Activated T-cell treated with anti-CD3 and anti-CD28 coated beads, Interleukin-2, amount 50 U/mL, for 4 hours (primary cell): ENCODE results near the gene PRDM2. TPM values are rescaled to one million over a fixed set of nuclear protein-coding genes. Genes with fewer than 3 reads are reported as not detected.
A peak's percentile ranks its signal among the peaks of the same experiment; 100 is the strongest.

Experiments
- ATAC-seq, 2 donors: fragments of 200-7000 bp; cut with Tn5 transposase; one replicate each; pipeline ENCODE4 v1.10.0; 2021
- DNase-seq: peaks from one replicate; pipeline ENCODE4 v3.0.0-alpha.2; 2020
- H3K27me3 Mint-ChIP-seq: one replicate; pipeline ENCODE4 v1.8.0; 2021; ENCODE audit warnings: low read depth, mixed read lengths
- H3K36me3 Mint-ChIP-seq: one replicate; pipeline ENCODE4 v1.8.0; 2022; ENCODE audit warnings: mixed read lengths; ENCODE audit not compliant: insufficient read depth
- H3K4me1 Mint-ChIP-seq: one replicate; pipeline ENCODE4 v1.8.0; 2021; ENCODE audit warnings: low read depth, mixed read lengths
- H3K4me3 Mint-ChIP-seq: one replicate; pipeline ENCODE4 v1.8.0; 2021; ENCODE audit warnings: mild to moderate bottlenecking, moderate library complexity, mixed read lengths
- H3K9me3 Mint-ChIP-seq: one replicate; pipeline ENCODE4 v1.8.0; 2021; ENCODE audit warnings: mixed read lengths
- total RNA-seq, 3 donors: library from RNA; stranded (reverse); gene quantifications; one replicate each; pipeline ENCODE4 v1.2.1, GENCODE V29; 2021

PRDM2 gene
- total RNA-seq, 3 donors from 2014 or later = 39.7 to 44.5 (median 43.2) TPM

DNA sequence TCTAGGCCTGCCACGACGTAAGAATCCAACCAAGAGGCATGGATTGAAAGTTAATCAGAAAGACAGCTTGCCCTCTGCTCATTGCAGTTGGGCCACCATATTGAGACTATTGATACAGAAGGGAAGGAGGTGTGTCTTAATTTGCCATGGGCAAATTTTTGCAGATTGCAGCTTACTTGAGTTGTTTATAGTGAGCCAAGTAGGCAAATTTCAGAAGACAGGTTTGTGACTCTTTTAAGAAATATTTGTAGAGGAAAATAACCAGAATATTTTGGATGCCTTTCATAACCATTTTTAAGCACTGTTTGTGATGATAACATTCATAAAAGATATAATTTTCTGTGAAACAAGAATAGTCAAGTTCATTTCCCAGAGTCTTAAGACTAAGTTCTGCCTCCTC is 74.1 kb downstream of the PRDM2 start:
- DNase-seq = no peak
- H3K9me3 Mint-ChIP-seq = no peaks in the 10 kb centered on the region
- H3K4me3 Mint-ChIP-seq = no peak overlapping the region
- peaks cover 22% of the 10 kb centered on the region for H3K4me1 Mint-ChIP-seq
- ATAC-seq = no peak
- no peaks in the 10 kb centered on the region for H3K27me3 Mint-ChIP-seq
- H3K36me3 Mint-ChIP-seq = peaks cover 30% of the 10 kb centered on the region

DNA sequence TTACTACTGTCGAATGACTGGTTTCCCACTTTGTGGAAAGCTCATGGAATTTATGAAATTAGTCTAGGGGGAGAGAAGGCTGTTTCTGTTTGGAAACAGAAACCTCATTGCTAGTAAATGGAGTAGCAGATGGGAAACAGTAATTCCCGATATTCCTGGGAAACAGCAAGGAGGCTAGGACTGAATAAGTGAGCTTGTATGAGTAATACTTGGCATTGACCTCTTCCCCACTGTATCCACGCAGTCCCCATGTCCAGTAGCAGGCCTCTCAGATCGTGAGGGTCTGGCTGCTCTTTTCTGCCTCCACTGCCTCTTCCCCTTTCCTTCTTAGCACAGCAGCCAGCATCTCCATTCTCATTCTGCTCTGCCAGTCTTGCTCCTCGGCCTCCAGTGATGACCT is 75.5 kb downstream of the PRDM2 start:
- Mint-ChIP-seq H3K4me3 (no peak overlapping the region), H3K27me3 (no peaks in the 10 kb centered on the region), H3K36me3 (peaks cover 32% of the 10 kb centered on the region), H3K4me1 (peaks cover 12% of the 10 kb centered on the region), H3K9me3 (no peaks in the 10 kb centered on the region)
- ATAC-seq (no peak), DNase-seq (no peak)

DNA sequence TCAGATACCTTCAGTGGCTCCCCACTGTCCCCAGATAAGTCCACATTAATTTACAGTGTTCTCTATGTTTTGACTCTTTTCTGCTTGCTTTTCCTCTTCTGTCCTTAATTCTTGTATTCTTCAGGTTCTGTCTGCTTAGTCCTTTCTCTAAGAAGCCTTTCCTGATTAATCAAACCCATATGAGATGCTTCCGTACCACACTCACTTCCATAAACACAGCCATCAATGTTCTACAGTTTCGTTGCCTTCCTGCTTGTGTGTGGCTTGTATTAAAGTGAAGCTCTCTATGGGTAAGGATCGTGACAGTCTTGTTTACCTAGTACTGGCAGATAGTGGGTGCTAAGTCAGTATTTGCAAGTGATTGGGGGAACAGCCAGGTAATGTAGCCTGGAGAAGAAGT is 75.9 kb downstream of the PRDM2 start:
- ATAC-seq (no peak), DNase-seq (no peak)
- Mint-ChIP-seq H3K4me1 (peaks cover 9% of the 10 kb centered on the region), H3K4me3 (no peak overlapping the region), H3K9me3 (no peaks in the 10 kb centered on the region), H3K36me3 (peaks cover 31% of the 10 kb centered on the region), H3K27me3 (no peaks in the 10 kb centered on the region)

DNA sequence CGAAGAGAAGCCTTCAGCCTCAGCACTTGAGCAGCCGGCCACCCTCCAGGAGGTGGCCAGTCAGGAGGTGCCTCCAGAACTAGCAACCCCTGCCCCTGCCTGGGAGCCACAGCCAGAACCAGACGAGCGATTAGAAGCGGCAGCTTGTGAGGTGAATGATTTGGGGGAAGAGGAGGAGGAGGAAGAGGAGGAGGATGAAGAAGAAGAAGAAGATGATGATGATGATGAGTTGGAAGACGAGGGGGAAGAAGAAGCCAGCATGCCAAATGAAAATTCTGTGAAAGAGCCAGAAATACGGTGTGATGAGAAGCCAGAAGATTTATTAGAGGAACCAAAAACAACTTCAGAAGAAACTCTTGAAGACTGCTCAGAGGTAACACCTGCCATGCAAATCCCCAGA is 78.4 kb downstream of the PRDM2 start:
- DNase-seq (no peak), ATAC-seq (no peak)
- no peak overlapping the region for H3K4me3 Mint-ChIP-seq
- H3K9me3 Mint-ChIP-seq = no peaks in the 10 kb centered on the region
- H3K27me3 Mint-ChIP-seq = no peaks in the 10 kb centered on the region
- peaks cover 25% of the 10 kb centered on the region for H3K4me1 Mint-ChIP-seq
- peaks cover 41% of the 10 kb centered on the region for H3K36me3 Mint-ChIP-seq

DNA sequence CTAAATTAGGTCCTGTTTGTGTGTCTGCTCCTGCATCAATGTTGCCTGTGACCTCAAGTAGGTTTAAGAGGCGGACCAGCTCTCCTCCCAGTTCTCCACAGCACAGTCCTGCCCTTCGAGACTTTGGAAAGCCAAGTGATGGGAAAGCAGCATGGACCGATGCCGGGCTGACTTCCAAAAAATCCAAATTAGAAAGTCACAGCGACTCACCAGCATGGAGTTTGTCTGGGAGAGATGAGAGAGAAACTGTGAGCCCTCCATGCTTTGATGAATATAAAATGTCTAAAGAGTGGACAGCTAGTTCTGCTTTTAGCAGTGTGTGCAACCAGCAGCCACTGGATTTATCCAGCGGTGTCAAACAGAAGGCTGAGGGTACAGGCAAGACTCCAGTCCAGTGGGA is 79.9 kb downstream of the PRDM2 start:
- no peaks in the 10 kb centered on the region for H3K27me3 Mint-ChIP-seq
- peaks cover 46% of the 10 kb centered on the region for H3K36me3 Mint-ChIP-seq
- no peak for ATAC-seq
- H3K4me1 Mint-ChIP-seq = peaks cover 33% of the 10 kb centered on the region
- no peak for DNase-seq
- H3K9me3 Mint-ChIP-seq = no peaks in the 10 kb centered on the region
- no peak overlapping the region for H3K4me3 Mint-ChIP-seq

DNA sequence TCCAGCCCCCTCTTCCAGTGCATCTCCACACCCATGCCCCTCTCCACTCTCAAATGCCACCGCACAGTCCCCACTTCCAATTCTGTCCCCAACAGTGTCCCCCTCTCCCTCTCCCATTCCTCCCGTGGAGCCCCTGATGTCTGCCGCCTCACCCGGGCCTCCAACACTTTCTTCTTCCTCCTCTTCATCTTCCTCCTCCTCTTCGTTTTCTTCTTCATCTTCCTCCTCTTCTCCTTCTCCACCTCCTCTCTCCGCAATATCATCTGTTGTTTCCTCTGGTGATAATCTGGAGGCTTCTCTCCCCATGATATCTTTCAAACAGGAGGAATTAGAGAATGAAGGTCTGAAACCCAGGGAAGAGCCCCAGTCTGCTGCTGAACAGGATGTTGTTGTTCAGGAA is 80.8 kb downstream of the PRDM2 start:
- no peak for DNase-seq
- peaks cover 33% of the 10 kb centered on the region for H3K4me1 Mint-ChIP-seq
- H3K9me3 Mint-ChIP-seq = no peaks in the 10 kb centered on the region
- H3K27me3 Mint-ChIP-seq = no peaks in the 10 kb centered on the region
- no peak for ATAC-seq
- H3K36me3 Mint-ChIP-seq = peaks cover 46% of the 10 kb centered on the region
- H3K4me3 Mint-ChIP-seq = no peak overlapping the region

DNA sequence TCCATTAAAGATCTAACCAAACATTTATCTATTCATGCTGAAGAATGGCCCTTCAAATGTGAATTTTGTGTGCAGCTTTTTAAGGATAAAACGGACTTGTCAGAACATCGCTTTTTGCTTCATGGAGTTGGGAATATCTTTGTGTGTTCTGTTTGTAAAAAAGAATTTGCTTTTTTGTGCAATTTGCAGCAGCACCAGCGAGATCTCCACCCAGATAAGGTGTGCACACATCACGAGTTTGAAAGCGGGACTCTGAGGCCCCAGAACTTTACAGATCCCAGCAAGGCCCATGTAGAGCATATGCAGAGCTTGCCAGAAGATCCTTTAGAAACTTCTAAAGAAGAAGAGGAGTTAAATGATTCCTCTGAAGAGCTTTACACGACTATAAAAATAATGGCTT is 81.2 kb downstream of the PRDM2 start:
- peaks cover 47% of the 10 kb centered on the region for H3K36me3 Mint-ChIP-seq
- ATAC-seq (no peak), DNase-seq (no peak)
- H3K4me3 Mint-ChIP-seq = no peak overlapping the region
- peaks cover 33% of the 10 kb centered on the region for H3K4me1 Mint-ChIP-seq
- no peaks in the 10 kb centered on the region for H3K9me3 Mint-ChIP-seq
- H3K27me3 Mint-ChIP-seq = no peaks in the 10 kb centered on the region

DNA sequence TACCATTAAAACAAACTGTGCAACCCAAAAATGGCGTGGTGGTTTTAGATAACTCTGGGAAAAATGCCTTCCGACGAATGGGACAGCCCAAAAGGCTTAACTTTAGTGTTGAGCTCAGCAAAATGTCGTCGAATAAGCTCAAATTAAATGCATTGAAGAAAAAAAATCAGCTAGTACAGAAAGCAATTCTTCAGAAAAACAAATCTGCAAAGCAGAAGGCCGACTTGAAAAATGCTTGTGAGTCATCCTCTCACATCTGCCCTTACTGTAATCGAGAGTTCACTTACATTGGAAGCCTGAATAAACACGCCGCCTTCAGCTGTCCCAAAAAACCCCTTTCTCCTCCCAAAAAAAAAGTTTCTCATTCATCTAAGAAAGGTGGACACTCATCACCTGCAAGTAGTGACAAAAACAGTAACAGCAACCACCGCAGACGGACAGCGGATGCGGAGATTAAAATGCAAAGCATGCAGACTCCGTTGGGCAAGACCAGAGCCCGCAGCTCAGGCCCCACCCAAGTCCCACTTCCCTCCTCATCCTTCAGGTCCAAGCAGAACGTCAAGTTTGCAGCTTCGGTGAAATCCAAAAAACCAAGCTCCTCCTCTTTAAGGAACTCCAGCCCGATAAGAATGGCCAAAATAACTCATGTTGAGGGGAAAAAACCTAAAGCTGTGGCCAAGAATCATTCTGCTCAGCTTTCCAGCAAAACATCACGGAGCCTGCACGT is 82.1 kb downstream of the PRDM2 start:
- Mint-ChIP-seq H3K4me3 (no peak overlapping the region), H3K4me1 (peaks cover 35% of the 10 kb centered on the region), H3K27me3 (no peaks in the 10 kb centered on the region), H3K36me3 (peaks cover 52% of the 10 kb centered on the region), H3K9me3 (no peaks in the 10 kb centered on the region)
- DNase-seq (no peak), ATAC-seq (peak; percentile 43 to 48)

DNA sequence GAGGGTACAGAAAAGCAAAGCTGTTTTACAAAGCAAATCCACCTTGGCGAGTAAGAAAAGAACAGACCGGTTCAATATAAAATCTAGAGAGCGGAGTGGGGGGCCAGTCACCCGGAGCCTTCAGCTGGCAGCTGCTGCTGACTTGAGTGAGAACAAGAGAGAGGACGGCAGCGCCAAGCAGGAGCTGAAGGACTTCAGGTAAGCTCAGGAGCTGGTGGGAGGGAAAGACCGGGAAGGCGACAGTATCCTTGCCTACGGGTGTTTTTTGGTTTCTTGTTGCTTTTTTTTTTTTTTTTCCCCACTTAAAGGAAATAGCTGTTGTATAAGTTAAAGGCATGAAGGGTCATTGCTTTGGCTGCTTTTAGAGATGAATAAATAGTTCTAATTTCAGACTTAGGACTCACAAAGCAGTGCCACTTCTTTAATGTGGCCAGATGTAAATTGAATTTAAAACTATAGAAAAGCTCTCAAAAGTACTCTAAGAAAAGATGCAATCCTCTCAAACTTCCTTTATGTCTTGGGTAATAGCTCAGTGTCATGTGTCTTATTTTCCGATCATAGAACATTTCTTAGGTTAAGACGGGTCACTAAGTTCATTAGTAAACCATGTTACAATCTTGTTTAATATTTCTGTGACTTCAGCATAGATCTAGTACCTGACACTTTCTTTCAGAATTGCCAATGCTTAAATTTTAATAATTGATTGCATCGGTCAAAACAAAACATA is 82.8 kb downstream of the PRDM2 start:
- Mint-ChIP-seq H3K36me3 (peaks cover 52% of the 10 kb centered on the region), H3K4me1 (peaks cover 35% of the 10 kb centered on the region), H3K27me3 (no peaks in the 10 kb centered on the region), H3K9me3 (no peaks in the 10 kb centered on the region), H3K4me3 (no peak overlapping the region)
- DNase-seq = no peak
- no peak for ATAC-seq

DNA sequence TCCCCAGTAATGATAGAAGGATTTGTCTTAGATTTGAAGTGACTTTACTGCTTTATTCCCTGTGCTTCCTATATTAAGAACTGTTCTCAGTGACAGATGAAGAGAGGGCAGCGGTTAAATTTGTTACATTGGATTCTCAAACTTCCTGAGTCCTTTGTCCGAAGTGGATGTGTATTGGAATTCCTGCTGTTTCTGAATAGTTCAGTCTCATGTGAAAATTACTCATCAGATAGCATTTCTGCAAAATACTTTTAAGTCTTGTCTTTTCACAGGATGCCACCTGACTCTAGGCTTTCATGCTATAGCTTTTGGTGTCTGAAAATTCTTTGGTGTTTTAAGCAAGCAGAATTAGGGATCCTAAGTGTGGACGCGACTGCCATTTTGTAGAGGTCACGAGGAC is 83.6 kb downstream of the PRDM2 start:
- Mint-ChIP-seq H3K27me3 (no peaks in the 10 kb centered on the region), H3K4me1 (peaks cover 39% of the 10 kb centered on the region), H3K9me3 (no peaks in the 10 kb centered on the region), H3K4me3 (no peak overlapping the region), H3K36me3 (peaks cover 52% of the 10 kb centered on the region)
- ATAC-seq (no peak), DNase-seq (no peak)

DNA sequence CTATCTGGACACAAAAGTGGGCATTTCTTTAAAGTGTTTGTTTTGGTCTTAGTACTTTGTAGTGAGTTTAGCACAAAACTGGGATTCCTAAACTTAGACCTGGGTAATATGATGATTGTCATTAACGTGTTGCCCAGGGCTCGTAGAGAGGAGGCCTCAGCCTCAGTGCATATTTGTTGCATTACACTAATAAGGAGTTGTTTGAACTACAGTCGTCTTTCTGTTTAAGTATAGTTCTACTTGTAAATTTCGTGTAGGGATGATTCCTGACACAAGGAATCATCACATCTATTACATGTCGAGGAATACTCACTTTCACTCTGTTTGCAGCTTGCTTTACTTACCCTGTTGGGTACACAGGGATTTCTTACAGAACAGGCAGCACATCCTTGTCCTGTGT is 85.0 kb downstream of the PRDM2 start:
- Mint-ChIP-seq H3K4me1 (peaks cover 46% of the 10 kb centered on the region), H3K27me3 (no peaks in the 10 kb centered on the region), H3K9me3 (no peaks in the 10 kb centered on the region), H3K36me3 (peaks cover 47% of the 10 kb centered on the region), H3K4me3 (no peak overlapping the region)
- no peak for ATAC-seq
- DNase-seq = no peak

DNA sequence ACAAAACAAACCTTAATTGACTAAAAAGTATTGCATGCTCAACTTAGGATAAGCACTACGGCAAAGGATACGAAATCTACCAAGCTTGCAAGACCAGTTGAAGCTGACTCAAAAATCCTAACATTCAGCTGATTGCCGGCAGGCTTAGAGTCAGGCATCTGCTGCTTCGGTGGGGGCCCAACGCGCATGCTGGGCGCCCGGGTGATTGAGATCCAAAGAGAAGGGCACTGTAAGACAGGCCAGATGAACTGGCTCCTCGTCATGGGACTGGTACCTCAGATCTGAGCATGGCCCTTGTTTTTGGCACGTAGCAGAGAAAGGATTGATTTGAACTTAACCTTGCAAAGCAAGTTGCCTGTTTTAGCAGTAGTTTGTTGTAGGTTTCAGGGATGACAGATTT is 86.6 kb downstream of the PRDM2 start:
- no peaks in the 10 kb centered on the region for H3K27me3 Mint-ChIP-seq
- peaks cover 47% of the 10 kb centered on the region for H3K4me1 Mint-ChIP-seq
- ATAC-seq (no peak), DNase-seq (no peak)
- no peaks in the 10 kb centered on the region for H3K9me3 Mint-ChIP-seq
- peaks cover 36% of the 10 kb centered on the region for H3K36me3 Mint-ChIP-seq
- no peak overlapping the region for H3K4me3 Mint-ChIP-seq

DNA sequence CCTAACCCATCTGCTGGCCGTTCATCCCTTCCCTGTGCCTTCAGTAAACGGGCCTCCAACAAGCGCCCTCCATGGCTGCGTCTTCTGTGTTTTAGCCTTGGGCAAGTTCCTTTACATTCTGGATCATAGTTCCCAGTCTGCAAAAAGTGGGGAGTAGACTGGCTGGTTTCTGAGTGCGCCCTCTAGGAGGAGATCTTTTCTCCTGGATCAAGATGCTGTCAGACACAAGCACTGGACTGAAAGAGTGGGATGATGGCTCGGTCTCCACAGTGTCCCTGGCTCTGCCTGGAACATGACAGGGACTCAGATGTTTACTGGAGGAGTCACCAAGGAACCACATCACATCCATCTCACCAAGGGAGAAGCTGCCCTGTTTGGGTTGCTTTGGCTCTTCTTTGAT is 88.8 kb downstream of the PRDM2 start:
- no peak overlapping the region for H3K4me3 Mint-ChIP-seq
- no peaks in the 10 kb centered on the region for H3K27me3 Mint-ChIP-seq
- ATAC-seq (no peak), DNase-seq (no peak)
- peaks cover 36% of the 10 kb centered on the region for H3K36me3 Mint-ChIP-seq
- H3K9me3 Mint-ChIP-seq = no peaks in the 10 kb centered on the region
- peaks cover 42% of the 10 kb centered on the region for H3K4me1 Mint-ChIP-seq

DNA sequence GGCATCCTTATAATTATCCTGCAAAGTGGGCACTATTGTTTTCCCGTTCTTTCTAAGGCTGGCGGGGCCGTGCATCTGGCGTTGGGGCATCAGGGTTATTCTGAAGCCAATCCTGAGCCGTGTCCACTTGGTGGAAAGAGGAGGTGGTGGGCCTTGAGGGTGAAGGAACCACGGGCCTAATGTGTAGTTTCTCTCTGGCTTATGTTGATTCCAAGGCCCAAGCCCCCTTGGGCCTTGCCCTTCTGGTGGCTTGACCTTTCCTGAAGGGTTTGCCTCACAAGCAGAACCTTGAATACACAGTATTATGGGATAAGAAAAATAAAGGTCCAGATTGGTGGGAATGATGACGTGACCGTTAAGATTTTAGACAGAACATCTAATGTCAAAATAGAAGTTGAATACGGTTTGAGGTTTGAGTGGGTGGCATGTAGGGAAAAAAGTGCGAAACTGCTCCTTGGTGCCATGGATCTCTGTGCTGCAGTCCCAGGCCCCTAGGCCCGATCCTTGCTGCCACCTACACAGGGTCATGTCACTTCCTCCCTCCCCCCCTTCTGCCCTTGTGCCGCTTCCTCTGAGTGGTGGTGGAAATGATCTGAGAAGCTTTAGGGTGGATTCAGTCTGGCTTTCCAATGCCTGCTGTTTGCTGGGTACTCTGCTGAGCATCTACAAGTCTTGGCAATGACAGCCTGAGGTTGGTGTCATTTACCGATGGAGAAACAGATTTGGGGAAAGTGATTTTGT is 90.5 kb downstream of the PRDM2 start:
- no peak for DNase-seq
- peaks cover 39% of the 10 kb centered on the region for H3K36me3 Mint-ChIP-seq
- peaks cover 50% of the 10 kb centered on the region for H3K4me1 Mint-ChIP-seq
- H3K4me3 Mint-ChIP-seq = no peak overlapping the region
- no peaks in the 10 kb centered on the region for H3K27me3 Mint-ChIP-seq
- no peak for ATAC-seq
- no peaks in the 10 kb centered on the region for H3K9me3 Mint-ChIP-seq

DNA sequence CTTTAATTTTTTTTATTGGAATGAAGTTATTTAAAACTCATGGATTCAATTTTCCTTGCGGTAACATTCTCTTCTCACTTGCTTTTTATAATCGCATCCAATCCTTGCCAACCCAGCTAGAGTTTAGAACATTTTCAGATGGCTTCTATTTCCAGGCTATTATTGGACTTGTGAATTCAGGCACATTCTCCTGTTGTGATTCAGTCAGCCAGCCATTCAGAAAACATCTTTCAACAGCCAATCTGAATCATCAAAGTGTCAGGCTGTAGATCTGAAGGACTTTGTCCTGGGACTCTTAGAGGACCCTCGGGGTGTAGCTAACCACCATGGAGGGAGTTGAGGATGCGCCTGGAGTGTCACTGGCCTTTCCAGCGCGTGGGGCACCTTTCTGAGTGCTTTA is 92.4 kb downstream of the PRDM2 start:
- peaks cover 59% of the 10 kb centered on the region for H3K4me1 Mint-ChIP-seq
- H3K9me3 Mint-ChIP-seq = no peaks in the 10 kb centered on the region
- no peak for DNase-seq
- ATAC-seq = no peak
- H3K4me3 Mint-ChIP-seq = no peak overlapping the region
- H3K27me3 Mint-ChIP-seq = no peaks in the 10 kb centered on the region
- peaks cover 38% of the 10 kb centered on the region for H3K36me3 Mint-ChIP-seq
